Measurements from ENCODE around the gene TP53TG3B.
"Not testable (repeated sequence)": the region's sequence is repeated elsewhere in the genome, so short reads cannot be mapped to it uniquely, and the experiment has no call there.

Gene TP53TG3B, protein sequence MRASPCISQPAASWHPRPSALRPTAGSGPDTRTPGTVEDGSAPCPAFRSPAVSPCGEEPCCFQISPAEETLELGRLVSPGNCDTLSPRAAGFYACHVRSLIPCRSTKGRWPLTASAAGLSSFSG
- total RNA-seq = 0 reads per million in 9 experiments

DNA sequence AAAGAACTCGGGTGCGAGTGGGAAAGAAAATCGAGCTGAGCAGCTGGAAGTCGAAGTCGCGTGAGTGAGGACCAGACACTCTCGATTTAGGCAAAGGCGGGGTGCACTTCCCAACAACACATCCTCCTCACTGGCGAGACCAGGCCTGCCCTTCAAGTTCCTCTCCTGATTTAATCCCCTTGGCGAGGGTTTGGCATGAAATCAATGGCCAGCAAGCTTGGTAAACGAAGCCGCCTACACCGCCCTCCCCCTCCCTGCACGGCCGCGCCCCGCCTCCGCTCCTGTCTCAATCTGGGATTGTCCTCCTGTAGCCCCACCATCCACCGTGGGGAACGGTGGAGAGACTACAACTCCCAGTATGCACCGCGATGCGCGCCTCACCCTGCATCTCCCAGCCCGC is at the start of gene TP53TG3B:
Gene TP53TG3B (plus strand): TSS at position 301 of the 400 bp plus-strand sequence. CDS start 68 bp downstream, at position 369.
- not testable (repeated sequence) for H3K27ac Mint-ChIP-seq; H3K9me3 Mint-ChIP-seq; DNase-seq; H3K4me1 Mint-ChIP-seq (ENCODE audit: low read depth in 2 of 2); H3K4me3 Mint-ChIP-seq; H3K27me3 Mint-ChIP-seq; ATAC-seq (replicated peaks); H3K36me3 Mint-ChIP-seq (ENCODE audit: insufficient read depth)

DNA sequence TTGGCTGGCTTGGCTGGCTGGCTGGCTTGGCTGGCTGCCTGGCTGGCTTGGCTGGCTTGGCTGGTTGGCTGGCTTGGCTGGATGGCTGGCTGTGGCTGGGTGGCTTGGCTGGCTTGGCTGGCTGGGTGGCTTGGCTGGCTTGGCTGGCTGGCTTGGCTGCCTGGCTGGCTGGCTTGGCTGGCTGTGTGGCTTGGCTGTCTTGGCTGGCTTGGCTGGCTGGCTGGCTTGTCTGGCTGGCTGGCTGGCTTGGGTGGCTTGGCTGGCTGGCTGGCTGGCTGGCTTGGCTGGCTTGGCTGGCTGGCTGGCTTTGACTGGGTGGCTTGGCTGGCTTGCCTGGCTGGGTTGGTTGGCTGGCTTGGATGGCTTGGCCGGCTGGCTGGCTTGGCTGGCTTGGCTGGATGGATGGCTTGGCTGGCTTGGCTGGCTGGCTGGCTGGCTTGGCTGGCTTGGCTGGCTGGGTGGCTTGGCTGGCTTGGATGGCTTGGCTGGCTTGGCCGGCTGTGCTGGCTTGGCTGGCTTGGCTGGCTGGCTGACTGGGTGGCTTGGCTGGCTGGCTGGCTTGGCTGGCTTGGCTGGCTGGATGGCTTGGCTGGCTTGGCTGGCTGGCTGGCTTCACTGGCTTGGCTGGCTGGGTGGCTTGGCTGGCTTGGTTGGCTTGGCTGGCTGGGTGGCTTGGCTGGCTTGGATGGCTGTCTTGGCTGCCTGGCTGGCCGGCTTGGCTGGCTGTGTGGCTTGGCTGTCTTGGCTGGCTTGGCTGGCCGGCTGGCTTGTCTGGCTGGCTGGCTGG is 24.2 kb upstream of the TP53TG3B start:
- not testable (repeated sequence) for H3K4me1 Mint-ChIP-seq (ENCODE audit: low read depth in 2 of 2); H3K36me3 Mint-ChIP-seq (ENCODE audit: insufficient read depth); ATAC-seq (replicated peaks); H3K27me3 Mint-ChIP-seq; H3K27ac Mint-ChIP-seq; H3K9me3 Mint-ChIP-seq; H3K4me3 Mint-ChIP-seq
- DNase-seq = peak; percentile 17 to 38 (median 27)

DNA sequence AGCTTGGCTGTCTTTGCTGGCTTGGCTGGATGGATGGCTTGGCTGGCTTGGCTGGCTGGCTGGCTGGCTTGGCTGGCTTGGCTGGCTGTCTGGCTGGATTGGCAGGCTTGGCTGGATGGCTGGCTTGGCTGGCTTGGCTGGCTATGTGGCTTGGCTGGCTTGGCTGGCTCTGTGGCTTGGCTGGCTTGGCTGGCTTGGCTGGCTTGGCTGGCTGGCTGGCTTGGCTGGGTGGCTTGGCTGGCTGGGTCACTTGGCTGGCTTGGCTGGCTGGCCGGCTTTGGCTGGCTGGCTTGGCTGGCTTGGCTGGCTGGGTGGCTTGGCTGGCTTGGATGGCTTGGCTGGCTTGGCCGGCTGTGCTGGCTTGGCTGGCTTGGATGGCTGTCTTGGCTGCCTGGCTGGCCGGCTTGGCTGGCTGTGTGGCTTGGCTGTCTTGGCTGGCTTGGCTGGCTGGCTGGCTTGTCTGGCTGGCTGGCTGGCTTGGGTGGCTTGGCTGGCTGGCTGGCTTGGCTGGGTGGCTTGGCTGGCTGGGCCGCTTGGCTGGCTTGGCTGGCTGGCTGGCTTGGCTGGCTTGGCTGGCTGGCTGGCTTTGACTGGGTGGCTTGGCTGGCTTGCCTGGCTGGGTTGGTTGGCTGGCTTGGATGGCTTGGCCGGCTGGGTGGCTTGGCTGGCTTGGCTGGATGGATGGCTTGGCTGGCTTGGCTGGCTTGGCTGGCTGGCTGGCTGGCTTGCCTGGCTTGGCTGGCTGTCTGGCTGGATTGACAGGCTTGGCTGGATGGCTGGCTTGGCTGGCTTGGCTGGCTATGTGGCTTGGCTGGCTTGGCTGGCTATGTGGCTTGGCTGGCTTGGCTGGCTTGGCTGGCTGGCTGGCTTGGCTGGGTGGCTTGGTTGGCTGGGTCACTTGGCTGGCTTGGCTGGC is 22.8 kb upstream of the TP53TG3B start:
- DNase-seq = peak; percentile 15 to 29 (median 23)
- not testable (repeated sequence) for H3K4me1 Mint-ChIP-seq (ENCODE audit: low read depth in 2 of 2); ATAC-seq (replicated peaks); H3K36me3 Mint-ChIP-seq (ENCODE audit: insufficient read depth); H3K4me3 Mint-ChIP-seq; H3K9me3 Mint-ChIP-seq; H3K27me3 Mint-ChIP-seq; H3K27ac Mint-ChIP-seq

DNA sequence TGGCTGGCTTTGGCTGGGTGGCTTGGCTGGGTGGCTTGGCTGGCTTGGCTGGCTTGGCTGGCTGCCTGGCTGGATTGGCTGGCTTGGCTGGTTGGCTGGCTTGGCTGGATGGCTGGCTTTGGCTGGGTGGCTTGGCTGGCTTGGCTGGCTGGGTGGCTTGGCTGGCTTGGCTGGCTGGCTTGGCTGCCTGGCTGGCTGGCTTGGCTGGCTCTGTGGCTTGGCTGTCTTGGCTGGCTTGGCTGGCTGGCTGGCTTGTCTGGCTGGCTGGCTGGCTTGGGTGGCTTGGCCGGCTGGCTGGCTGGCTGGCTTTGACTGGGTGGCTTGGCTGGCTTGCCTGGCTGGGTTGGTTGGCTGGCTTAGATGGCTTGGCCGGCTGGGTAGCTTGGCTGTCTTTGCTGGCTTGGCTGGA is 22.1 kb upstream of the TP53TG3B start:
- H3K27me3 Mint-ChIP-seq; H3K27ac Mint-ChIP-seq; H3K4me3 Mint-ChIP-seq; H3K4me1 Mint-ChIP-seq (ENCODE audit: low read depth in 2 of 2); ATAC-seq (replicated peaks); H3K36me3 Mint-ChIP-seq (ENCODE audit: insufficient read depth); H3K9me3 Mint-ChIP-seq: not testable (repeated sequence)
- DNase-seq = peak; percentile 2 to 23 (median 11)

DNA sequence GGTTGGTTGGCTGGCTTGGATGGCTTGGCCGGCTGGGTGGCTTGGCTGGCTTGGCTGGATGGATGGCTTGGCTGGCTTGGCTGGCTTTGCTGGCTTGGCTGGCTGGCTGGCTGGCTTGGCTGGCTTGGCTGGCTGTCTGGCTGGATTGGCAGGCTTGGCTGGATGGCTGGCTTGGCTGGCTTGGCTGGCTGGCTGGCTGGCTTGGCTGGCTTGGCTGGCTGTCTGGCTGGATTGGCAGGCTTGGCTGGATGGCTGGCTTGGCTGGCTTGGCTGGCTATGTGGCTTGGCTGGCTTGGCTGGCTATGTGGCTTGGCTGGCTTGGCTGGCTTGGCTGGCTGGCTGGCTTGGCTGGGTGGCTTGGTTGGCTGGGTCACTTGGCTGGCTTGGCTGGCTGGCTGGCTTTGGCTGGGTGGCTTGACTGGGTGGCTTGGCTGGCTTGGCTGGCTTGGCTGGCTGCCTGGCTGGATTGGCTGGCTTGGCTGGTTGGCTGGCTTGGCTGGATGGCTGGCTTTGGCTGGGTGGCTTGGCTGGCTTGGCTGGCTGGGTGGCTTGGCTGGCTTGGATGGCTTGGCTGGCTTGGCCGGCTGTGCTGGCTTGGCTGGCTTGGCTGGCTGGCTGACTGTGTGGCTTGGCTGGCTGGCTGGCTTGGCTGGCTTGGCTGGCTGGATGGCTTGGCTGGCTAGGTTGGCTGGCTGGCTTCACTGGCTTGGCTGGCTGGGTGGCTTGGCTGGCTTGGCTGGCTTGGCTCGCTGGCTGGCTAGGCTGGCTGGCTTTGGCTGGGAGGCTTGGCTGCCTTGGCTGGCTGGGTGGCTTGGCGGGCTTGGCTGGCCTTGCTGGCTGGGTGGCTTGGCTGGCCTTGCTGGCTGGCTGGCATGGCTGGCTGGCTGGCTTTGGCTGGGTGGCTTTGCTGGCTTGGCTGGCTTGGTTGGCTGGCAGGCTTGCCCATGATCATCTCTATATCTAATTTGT is 21.3 kb upstream of the TP53TG3B start:
- peak; percentile 24 to 43 (median 34) for DNase-seq
- H3K27ac Mint-ChIP-seq; H3K4me3 Mint-ChIP-seq; ATAC-seq (replicated peaks); H3K27me3 Mint-ChIP-seq; H3K9me3 Mint-ChIP-seq; H3K4me1 Mint-ChIP-seq (ENCODE audit: low read depth in 2 of 2); H3K36me3 Mint-ChIP-seq (ENCODE audit: insufficient read depth): not testable (repeated sequence)

Data from effector memory CD8-positive, alpha-beta T cell (primary cell).